CD14-positive monocyte (primary cell): Measurements from ENCODE around the gene ACP5. TPM values are rescaled to one million over a fixed set of nuclear protein-coding genes. Genes with fewer than 3 reads are reported as not detected.
A peak's percentile ranks its signal among the peaks of the same experiment; 100 is the strongest.

Experiments used
- DNase-seq, 3 donors: peaks; one replicate each; pipeline ENCODE4 v3.0.0-alpha.2; 2011 to 2022
- H2AFZ ChIP-seq: 2 replicates; pipeline ENCODE4 v1.6.0; 2012; ENCODE audit warnings: mild to moderate bottlenecking, low read depth, low read length, inconsistent platforms; ENCODE audit not compliant: insufficient read depth, poor library complexity, severe bottlenecking
- H3K27ac ChIP-seq, 2 donors: 1 replicate in 1 of 2; 2 replicates in 1 of 2; pipeline ENCODE4 v1.5.1; 2012 to 2013; ENCODE audit warnings: low read length in 2 of 2, control low read depth in 1 of 2, inconsistent platforms in 1 of 2, low read depth in 1 of 2, mild to moderate bottlenecking in 1 of 2
- H3K27me3 ChIP-seq, 2 donors: one replicate each; pipeline versions ENCODE4 v1.6.0 to v1.6.1; 2011 to 2013; ENCODE audit warnings: low read length in 2 of 2; ENCODE audit not compliant: control insufficient read depth in 2 of 2, insufficient read depth in 2 of 2
- H3K36me3 ChIP-seq, 2 donors: replicated peaks in 1 of 2; 1 replicate in 1 of 2; 2 replicates in 1 of 2; pipeline versions ENCODE4 v1.5.1 to v1.6.1; 2012 to 2013; ENCODE audit warnings: low read length in 2 of 2, control low read depth in 1 of 2, inconsistent platforms in 1 of 2, mild to moderate bottlenecking in 1 of 2; ENCODE audit not compliant: insufficient read depth in 2 of 2, control insufficient read depth in 1 of 2
- H3K4me1 ChIP-seq, 2 donors: 1 replicate in 1 of 2; 2 replicates in 1 of 2; pipeline versions ENCODE4 v1.5.1 to v1.6.1; 2012 to 2013; ENCODE audit warnings: low read length in 2 of 2, control low read depth in 1 of 2, inconsistent platforms in 1 of 2, mild to moderate bottlenecking in 1 of 2, moderate library complexity in 1 of 2; ENCODE audit not compliant: insufficient read depth in 2 of 2, control insufficient read depth in 1 of 2
- H3K4me2 ChIP-seq: replicated peaks from 2 replicates; pipeline ENCODE3; 2012; ENCODE audit warnings: low read length, moderate library complexity, mild to moderate bottlenecking; ENCODE audit not compliant: poor library complexity, severe bottlenecking; ENCODE audit errors: extremely low read depth
- H3K4me3 ChIP-seq, 3 experiments: fragments of 200-600 bp in 1 of 3; sonication (generic) in 1 of 3; replicated peaks in 1 of 3; 1 replicate in 2 of 3; 2 replicates in 1 of 3; pipeline ENCODE4 v1.5.1; 2011 to 2013; ENCODE audit warnings: low read length in 3 of 3, mild to moderate bottlenecking in 3 of 3, control low read depth in 2 of 3, low read depth in 2 of 3, inconsistent platforms in 1 of 3, moderate library complexity in 1 of 3
- H3K79me2 ChIP-seq: 2 replicates; pipeline ENCODE4 v1.6.0; 2012; ENCODE audit warnings: mild to moderate bottlenecking, control low read depth, inconsistent platforms, low read length, moderate library complexity; ENCODE audit not compliant: insufficient read depth
- H3K9ac ChIP-seq: 2 replicates; pipeline ENCODE4 v1.6.0; 2017; ENCODE audit warnings: low read length, mild to moderate bottlenecking; ENCODE audit not compliant: insufficient read depth, poor library complexity, severe bottlenecking
- H3K9me3 ChIP-seq, 2 donors: replicated peaks in 1 of 2; 1 replicate in 1 of 2; 2 replicates in 1 of 2; pipeline versions ENCODE4 v1.5.1 to v1.6.1; 2012 to 2013; ENCODE audit warnings: low read length in 2 of 2, control low read depth in 1 of 2; ENCODE audit not compliant: control insufficient read depth in 1 of 2, insufficient read depth in 1 of 2
- H4K20me1 ChIP-seq: 2 replicates; pipeline ENCODE4 v1.6.0; 2012; ENCODE audit warnings: mild to moderate bottlenecking, low read length, control low read depth, moderate library complexity; ENCODE audit not compliant: insufficient read depth
- H3K27ac Mint-ChIP-seq, 7 donors: one replicate each; pipeline ENCODE4 v1.8.0; 2020; ENCODE audit warnings: mild to moderate bottlenecking in 7 of 7, mixed read lengths in 7 of 7, moderate library complexity in 6 of 7, inconsistent platforms in 2 of 7
- H3K27me3 Mint-ChIP-seq, 3 donors: one replicate each; pipeline ENCODE4 v1.8.0; 2021 to 2022; ENCODE audit warnings: low read depth in 3 of 3, mild to moderate bottlenecking in 3 of 3, mixed read lengths in 3 of 3, moderate library complexity in 3 of 3, inconsistent platforms in 1 of 3
- H3K36me3 Mint-ChIP-seq, 2 donors: one replicate each; pipeline ENCODE4 v1.8.0; 2020; ENCODE audit warnings: mixed read lengths in 2 of 2, inconsistent platforms in 1 of 2, mild to moderate bottlenecking in 1 of 2
- H3K4me1 Mint-ChIP-seq: one replicate; pipeline ENCODE4 v1.8.0; 2020; ENCODE audit warnings: mild to moderate bottlenecking, mixed read lengths
- H3K4me3 Mint-ChIP-seq, 2 donors: one replicate each; pipeline ENCODE4 v1.8.0; 2020; ENCODE audit warnings: mild to moderate bottlenecking in 2 of 2, mixed read lengths in 2 of 2, moderate library complexity in 1 of 2
- H3K9me3 Mint-ChIP-seq, 7 donors: one replicate each; pipeline ENCODE4 v1.8.0; 2020 to 2022; ENCODE audit warnings: mixed read lengths in 7 of 7, mild to moderate bottlenecking in 6 of 7, moderate library complexity in 6 of 7, inconsistent platforms in 2 of 7
- WGBS: methylation state at CpG from one replicate; pipeline ENCODE4 v1.1.5; 2013; ENCODE audit warnings: missing lambda C conversion rate; ENCODE audit not compliant: insufficient coverage; 5-methylcytosine and 5-hydroxymethylcytosine counted together
- intact Hi-C, 2 donors: fragments of 100-400 bp; cut with micrococcal nuclease; formaldehyde crosslinking; loops; one replicate each; pipeline versions ENCODE4 v1.15.0 to v1.15.1; 2023
- polyA minus RNA-seq: library from RNA; depleted of rRNA, polyadenylated mRNA; stranded (reverse); fragments of >200 nt; gene quantifications from 2 replicates; pipeline ENCODE4 v1.2.3, GENCODE V29; 2012
- polyA plus RNA-seq, 3 donors: library from polyadenylated mRNA; depleted of rRNA in 1 of 3; unstranded in 2 of 3; stranded (reverse) in 1 of 3; fragments of 300-500 nt in 2 of 3; fragments of >200 nt in 1 of 3; fragmentation: Illumina TruSeq in 2 of 3; gene quantifications; 1 replicate in 2 of 3; 2 replicates in 1 of 3; pipeline ENCODE4 v1.2.3, GENCODE V29; 2012 to 2021
- total RNA-seq, 12 experiments: library from RNA in 1 of 12; stranded (reverse) in 1 of 12; fragments of 120-200 nt in 1 of 12; gene quantifications; one replicate each; pipeline ENCODE4 v1.2.4 and lab custom pipeline; 2013 to 2026; ENCODE audit warnings: mixed read lengths in 6 of 12, inconsistent platforms in 1 of 12
- TF ChIP-seq, protein P1 (sequence below): fragments of 200-600 bp; IDR thresholded peaks from one replicate; pipeline ENCODE4 v1.8.0; 2022; ENCODE audit warnings: antibody characterized with exemption, mild to moderate bottlenecking

The ACP5 gene
- total RNA-seq (2013) = 31.5 TPM
- polyA plus RNA-seq = 10 to 100 TPM; 20.1 to 58.2 (median 31.2) TPM
- polyA minus RNA-seq = 28.5 and 66.1 TPM in 2 replicates
- total RNA-seq (lab: John Stamatoyannopoulos, UW) = 7.6 to 129 (median 31.7) reads per million in 11 experiments

DNA sequence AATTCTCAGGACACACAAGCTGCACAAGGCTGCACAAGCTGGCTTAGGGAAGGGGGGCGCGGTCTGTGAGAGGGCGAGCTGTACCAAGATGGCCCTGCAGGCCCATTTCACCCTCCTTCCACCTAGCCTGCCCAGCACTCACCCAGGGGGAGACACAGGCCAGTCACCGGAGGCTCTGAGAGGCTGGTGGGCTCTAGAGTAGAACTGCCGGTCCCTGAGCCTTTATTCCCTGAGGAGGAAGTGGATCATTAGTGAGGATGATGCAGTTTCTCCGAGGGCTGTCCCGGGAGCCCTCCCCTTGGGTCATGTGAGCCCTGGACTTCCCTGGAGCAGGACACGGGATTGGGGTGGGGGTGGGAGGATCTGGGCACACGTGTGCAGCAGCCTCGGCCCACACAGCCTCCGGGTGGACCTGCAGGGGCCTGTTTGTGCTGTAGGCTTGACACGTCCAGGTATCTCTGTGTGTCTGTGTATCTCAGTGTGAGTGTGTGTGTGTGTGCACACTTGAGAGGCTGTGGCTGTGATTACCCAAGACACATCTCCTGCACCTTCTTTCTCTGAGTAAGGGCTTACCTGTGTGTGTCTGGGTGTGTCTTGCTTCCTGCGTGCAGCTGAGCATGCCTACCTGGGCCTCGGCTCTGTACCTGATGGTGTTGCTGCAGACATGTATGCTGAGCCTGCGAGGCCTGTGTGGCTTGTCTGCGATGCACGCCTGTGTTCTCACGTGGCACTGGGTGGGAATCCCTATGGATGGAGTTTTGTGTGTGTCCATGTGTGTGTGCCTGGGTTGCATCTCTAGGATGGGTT, at the start of gene ACP5:
TSS of gene ACP5 (minus strand) at position 195 of the 807 bp plus-strand sequence. CDS start 328 bp downstream, outside the sequence.
- peak within 1 kb of the TSS; percentile 69 for H3K9ac ChIP-seq
- Mint-ChIP-seq H3K27ac (peak within 1 kb of the TSS; percentile 63 to 87 (median 81)), H3K4me1 (peaks cover 63% of the 10 kb centered on the region), H3K36me3 (peaks cover 3 to 5% of the 10 kb centered on the region in 2 donors), H3K9me3 (peaks cover 0 to 10% (median 0%) of the 10 kb centered on the region in 7 donors), H3K27me3 (peaks cover under 1 to 17% (median 5%) of the 10 kb centered on the region in 3 donors), H3K4me3 (peak within 1 kb of the TSS; percentile 69 to 85)
- peak within 1 kb of the TSS; percentile 83 for H2AFZ ChIP-seq
- no peak for DNase-seq
- peaks cover 62 to 68% of the 10 kb centered on the region in 2 donors for H3K4me1 ChIP-seq
- intact Hi-C loops = no loop called here
- H3K9me3 ChIP-seq = no peaks in the 10 kb centered on the region
- TF ChIP-seq, protein P1, sequence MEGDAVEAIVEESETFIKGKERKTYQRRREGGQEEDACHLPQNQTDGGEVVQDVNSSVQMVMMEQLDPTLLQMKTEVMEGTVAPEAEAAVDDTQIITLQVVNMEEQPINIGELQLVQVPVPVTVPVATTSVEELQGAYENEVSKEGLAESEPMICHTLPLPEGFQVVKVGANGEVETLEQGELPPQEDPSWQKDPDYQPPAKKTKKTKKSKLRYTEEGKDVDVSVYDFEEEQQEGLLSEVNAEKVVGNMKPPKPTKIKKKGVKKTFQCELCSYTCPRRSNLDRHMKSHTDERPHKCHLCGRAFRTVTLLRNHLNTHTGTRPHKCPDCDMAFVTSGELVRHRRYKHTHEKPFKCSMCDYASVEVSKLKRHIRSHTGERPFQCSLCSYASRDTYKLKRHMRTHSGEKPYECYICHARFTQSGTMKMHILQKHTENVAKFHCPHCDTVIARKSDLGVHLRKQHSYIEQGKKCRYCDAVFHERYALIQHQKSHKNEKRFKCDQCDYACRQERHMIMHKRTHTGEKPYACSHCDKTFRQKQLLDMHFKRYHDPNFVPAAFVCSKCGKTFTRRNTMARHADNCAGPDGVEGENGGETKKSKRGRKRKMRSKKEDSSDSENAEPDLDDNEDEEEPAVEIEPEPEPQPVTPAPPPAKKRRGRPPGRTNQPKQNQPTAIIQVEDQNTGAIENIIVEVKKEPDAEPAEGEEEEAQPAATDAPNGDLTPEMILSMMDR = no peak
- peak within 1 kb of the TSS; percentile 85 for H3K4me2 ChIP-seq
- H3K4me3 ChIP-seq = peak within 1 kb of the TSS; percentile 39 to 77 (median 54)
- no peaks in the 10 kb centered on the region for H4K20me1 ChIP-seq
- peak within 1 kb of the TSS; percentile 48 to 77 for H3K27ac ChIP-seq
- 69% methylated on average over 9 of the region's 18 CpGs for WGBS
- no peaks in the 10 kb centered on the region for H3K27me3 ChIP-seq
- H3K36me3 ChIP-seq = no peaks in the 10 kb centered on the region
- H3K79me2 ChIP-seq = no peaks in the 10 kb centered on the region

DNA sequence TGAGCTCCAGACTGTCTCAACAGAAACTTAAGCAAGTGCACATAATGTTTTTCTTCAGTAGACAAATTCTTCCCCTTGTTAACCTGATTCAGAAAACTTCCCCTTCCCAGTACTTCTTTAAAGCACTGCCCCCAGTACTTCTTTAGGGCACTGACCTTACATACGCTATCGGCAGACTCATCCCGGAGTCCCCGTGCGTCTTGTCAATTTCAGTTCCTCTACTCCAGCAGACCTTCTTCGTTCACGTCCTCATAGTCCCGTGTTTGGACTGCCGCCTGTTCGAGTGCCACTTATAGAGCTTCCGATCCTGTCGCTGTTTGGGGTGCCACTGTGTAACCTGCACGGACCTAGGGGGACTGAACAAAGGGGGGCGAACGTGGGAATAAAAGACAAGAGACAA, 48.8 kb upstream of the ACP5 start:
- Mint-ChIP-seq H3K4me1 (peaks cover 26% of the 10 kb centered on the region), H3K36me3 (peaks cover 4 to 7% of the 10 kb centered on the region in 2 donors), H3K27ac (peak overlapping the region in 2 of 7 donors; percentile 3 to 82), H3K9me3 (peaks cover 0 to 11% (median 5%) of the 10 kb centered on the region in 7 donors), H3K27me3 (peaks cover 38 to 45% (median 40%) of the 10 kb centered on the region in 3 donors), H3K4me3 (peak overlapping the region in 1 of 2 donors; percentile 82)
- Histone ChIP-seq H3K27ac (no peak overlapping the region), H3K4me2 (no peak overlapping the region), H4K20me1 (no peaks in the 10 kb centered on the region), H3K4me3 (no peak overlapping the region), H2AFZ (no peak overlapping the region), H3K79me2 (no peaks in the 10 kb centered on the region), H3K9me3 (peaks cover 0 to 5% of the 10 kb centered on the region in 2 donors), H3K4me1 (peaks cover 3 to 6% of the 10 kb centered on the region in 2 donors), H3K27me3 (peaks cover 15 to 32% of the 10 kb centered on the region in 2 donors), H3K9ac (no peak overlapping the region), H3K36me3 (no peaks in the 10 kb centered on the region)
- DNase-seq = peak; percentile 13 to 58 (median 16)
- intact Hi-C loops = no loop called here
- TF ChIP-seq, protein P1 = no peak
- WGBS = 50% methylated on average over 11 of the region's 15 CpGs
